BE2C (cell line): Measurements from ENCODE around the gene FARS2.
A peak's percentile ranks its signal among the peaks of the same experiment; 100 is the strongest.

Experiments used
- DNase-seq: peaks from one replicate; pipeline ENCODE4 v3.0.0-alpha.2; 2020
- H3K27me3 ChIP-seq: fragments of 250-450 bp; sonication (Bioruptor Pico); 2 replicates; pipeline ENCODE4 v1.5.1; 2020; ENCODE audit warnings: mild to moderate bottlenecking
- H3K36me3 ChIP-seq: fragments of 250-450 bp; sonication (Bioruptor Pico); 2 replicates; pipeline ENCODE4 v1.5.1; 2020; ENCODE audit warnings: mild to moderate bottlenecking
- H3K4me1 ChIP-seq: fragments of 250-450 bp; sonication (Bioruptor Pico); 2 replicates; pipeline ENCODE4 v1.5.1; 2020
- H3K4me3 ChIP-seq: 2 replicates; pipeline ENCODE4 v1.5.1; 2011; ENCODE audit warnings: low read depth, low read length
- H3K9me3 ChIP-seq: fragments of 250-450 bp; sonication (Bioruptor Pico); 2 replicates; pipeline ENCODE4 v1.5.1; 2020
- TF ChIP-seq, protein P1 (sequence below): IDR thresholded peaks from 2 replicates; pipeline ENCODE4 v1.5.1; 2012; ENCODE audit warnings: mild to moderate bottlenecking, low read depth, low read length

FARS2 gene

DNA sequence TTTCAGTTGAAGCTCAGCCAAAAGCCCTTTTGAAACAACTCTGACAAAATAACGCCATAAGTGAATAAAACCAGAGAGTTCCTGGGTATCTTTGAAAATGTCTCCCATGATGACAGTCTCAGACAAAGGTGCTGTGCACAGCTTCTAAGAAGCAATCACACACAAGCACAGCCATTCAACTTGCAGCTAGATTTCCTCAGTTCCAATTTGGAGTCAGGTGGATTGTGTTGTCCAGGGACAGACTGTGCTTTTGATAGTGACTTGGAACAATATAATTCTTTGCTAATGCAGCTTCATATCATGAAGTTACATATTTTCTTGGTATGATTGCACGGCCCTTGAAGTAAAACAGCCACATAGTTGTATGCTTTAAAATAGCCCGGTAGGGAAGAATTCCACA is 105.6 kb downstream of the FARS2 start:
- Histone ChIP-seq H3K9me3 (no peaks in the 10 kb centered on the region), H3K27me3 (no peaks in the 10 kb centered on the region), H3K4me3 (no peak overlapping the region), H3K4me1 (peaks cover 2% of the 10 kb centered on the region; the same call in 1 of the 2 replicates), H3K36me3 (0 out of 2 replicates have a peak, but pooled peaks cover 3% of the 10 kb centered on the region)
- no peak for DNase-seq
- TF ChIP-seq, protein P1, sequence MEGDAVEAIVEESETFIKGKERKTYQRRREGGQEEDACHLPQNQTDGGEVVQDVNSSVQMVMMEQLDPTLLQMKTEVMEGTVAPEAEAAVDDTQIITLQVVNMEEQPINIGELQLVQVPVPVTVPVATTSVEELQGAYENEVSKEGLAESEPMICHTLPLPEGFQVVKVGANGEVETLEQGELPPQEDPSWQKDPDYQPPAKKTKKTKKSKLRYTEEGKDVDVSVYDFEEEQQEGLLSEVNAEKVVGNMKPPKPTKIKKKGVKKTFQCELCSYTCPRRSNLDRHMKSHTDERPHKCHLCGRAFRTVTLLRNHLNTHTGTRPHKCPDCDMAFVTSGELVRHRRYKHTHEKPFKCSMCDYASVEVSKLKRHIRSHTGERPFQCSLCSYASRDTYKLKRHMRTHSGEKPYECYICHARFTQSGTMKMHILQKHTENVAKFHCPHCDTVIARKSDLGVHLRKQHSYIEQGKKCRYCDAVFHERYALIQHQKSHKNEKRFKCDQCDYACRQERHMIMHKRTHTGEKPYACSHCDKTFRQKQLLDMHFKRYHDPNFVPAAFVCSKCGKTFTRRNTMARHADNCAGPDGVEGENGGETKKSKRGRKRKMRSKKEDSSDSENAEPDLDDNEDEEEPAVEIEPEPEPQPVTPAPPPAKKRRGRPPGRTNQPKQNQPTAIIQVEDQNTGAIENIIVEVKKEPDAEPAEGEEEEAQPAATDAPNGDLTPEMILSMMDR: no peak

DNA sequence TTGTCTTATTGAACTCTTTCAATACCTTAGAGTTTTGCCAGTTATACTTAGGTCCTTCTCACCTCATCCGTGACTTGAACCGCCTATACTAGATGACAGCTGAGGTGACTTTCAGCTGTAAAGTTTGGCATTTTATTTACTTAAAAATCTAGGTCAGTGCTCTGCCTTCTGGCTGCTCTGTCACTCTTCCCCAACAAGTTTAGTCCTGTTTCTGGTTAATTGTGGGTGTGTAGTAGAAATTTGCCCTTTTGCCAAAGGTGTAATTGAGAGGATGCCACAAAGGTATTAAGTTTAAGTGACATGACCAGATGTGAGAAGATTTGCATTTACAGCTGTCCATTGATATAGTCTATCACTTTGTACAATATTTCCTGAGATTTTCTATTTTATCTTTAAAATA is 106.2 kb downstream of the FARS2 start:
- TF ChIP-seq, protein P1: no peak
- no peak for DNase-seq
- H3K27me3 ChIP-seq: no peaks in the 10 kb centered on the region
- 0 out of 2 replicates have a peak, but pooled peaks cover 3% of the 10 kb centered on the region for H3K36me3 ChIP-seq
- no peaks in the 10 kb centered on the region for H3K9me3 ChIP-seq
- H3K4me1 ChIP-seq: peaks cover 2% of the 10 kb centered on the region; the same call in 1 of the 2 replicates
- H3K4me3 ChIP-seq: no peak overlapping the region

DNA sequence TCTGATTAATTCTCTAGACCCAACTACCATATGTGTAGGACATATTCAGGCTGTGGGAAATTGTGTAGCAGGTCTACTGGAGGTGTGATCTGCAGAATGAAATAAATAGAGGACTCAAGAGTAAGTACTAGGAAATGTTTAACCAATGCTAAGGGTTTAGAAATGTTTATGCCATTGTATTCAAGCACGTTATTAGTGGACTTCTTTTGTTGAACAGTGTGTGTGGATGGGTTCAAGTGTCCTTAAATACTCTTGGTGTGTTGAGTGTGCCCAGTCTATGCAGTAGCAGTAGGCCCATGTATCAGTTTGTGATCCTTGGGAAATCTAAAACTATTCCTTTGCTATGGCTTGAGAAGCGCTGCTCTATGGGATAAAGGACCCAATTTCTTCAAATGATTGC is 112.1 kb downstream of the FARS2 start:
- no peaks in the 10 kb centered on the region for H3K27me3 ChIP-seq
- peaks cover 2% of the 10 kb centered on the region for H3K4me1 ChIP-seq
- DNase-seq: no peak
- H3K9me3 ChIP-seq: no peaks in the 10 kb centered on the region
- 0 out of 2 replicates have a peak, but pooled peaks cover 3% of the 10 kb centered on the region for H3K36me3 ChIP-seq
- H3K4me3 ChIP-seq: no peak overlapping the region
- TF ChIP-seq, protein P1: no peak

DNA sequence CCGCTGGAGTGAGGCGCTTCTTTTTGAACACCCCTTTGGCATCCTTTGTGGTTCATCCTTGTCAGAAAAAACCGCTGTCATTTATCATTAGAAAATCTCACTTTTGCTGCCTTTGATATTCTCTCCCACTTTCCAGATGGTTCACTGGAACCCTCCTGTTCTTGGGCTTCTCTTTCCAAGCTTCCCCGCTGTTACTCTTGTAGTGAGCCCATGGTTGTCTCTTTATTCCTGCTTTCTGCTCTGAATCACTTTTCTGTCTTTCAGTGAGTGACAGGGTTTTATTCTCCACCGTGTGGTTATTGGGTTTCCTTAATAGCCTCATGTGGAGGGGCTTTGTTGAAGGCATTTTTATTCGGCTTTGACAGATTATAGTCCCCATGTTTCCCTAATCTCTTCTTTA is 117.0 kb downstream of the FARS2 start:
- H3K27me3 ChIP-seq: no peaks in the 10 kb centered on the region
- H3K4me1 ChIP-seq: no peaks in the 10 kb centered on the region; the same call in none of the 2 replicates
- no peak for DNase-seq
- TF ChIP-seq, protein P1: no peak
- no peak overlapping the region for H3K4me3 ChIP-seq
- no peaks in the 10 kb centered on the region for H3K9me3 ChIP-seq
- H3K36me3 ChIP-seq: no peaks in the 10 kb centered on the region

DNA sequence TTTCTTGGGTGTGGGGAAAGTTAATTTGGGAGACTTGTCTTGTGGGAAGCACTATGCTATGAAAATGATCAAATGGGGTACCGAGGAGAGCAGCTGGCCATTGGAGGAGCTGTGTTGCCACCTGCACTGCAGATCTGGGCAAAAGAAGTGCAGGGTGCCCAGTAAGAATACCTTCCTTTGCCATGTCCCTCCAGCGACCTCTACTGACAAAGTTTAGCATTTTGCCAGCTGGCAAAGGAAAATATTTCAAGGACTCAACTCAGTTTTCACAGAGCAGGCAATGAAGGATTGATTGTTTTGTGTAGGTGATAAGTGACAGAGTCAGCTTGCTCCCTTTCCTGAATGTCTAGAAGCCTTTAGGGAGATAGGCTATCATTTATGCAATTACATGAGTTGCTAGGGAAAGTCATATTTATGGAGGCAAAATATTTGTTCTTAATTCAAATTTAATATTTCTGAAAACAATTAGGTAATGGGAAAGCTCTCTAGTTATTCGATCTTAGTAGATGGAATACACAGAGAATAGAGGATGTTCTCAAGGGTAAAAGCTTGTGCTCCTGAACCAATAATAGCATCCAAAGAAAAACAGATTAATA is 118.4 kb downstream of the FARS2 start:
- Histone ChIP-seq H3K36me3 (no peaks in the 10 kb centered on the region), H3K27me3 (no peaks in the 10 kb centered on the region), H3K4me1 (peaks cover 9% of the 10 kb centered on the region), H3K4me3 (no peak overlapping the region), H3K9me3 (no peaks in the 10 kb centered on the region)
- TF ChIP-seq, protein P1: peak; percentile 87
- DNase-seq: peak; percentile 55

DNA sequence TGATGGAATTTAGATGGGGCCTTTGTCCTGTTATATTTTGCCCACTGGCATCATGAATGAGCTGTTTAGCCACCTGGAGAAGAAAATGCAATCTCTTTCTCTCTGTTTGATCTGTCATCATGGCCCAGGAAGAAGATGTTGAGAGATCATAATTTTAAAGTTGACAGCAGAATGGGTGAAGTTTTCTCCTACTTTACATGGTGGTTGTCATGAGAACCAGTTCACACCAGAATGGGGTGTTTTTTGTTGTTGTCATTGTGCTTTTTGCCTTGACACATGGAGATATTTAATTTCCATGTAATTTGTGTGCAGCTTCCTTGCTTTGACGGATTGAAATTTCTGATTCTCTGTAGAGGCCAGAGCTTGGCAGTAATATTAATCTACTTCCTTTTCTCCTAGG is 122.5 kb downstream of the FARS2 start:
- Histone ChIP-seq H3K36me3 (no peaks in the 10 kb centered on the region), H3K27me3 (no peaks in the 10 kb centered on the region), H3K4me3 (no peak overlapping the region), H3K9me3 (no peaks in the 10 kb centered on the region), H3K4me1 (peaks cover 10% of the 10 kb centered on the region)
- no peak for DNase-seq
- TF ChIP-seq, protein P1: no peak
